ENCODE results near the gene ADGRG3. TPM values are rescaled to one million over a fixed set of nuclear protein-coding genes. Genes with fewer than 3 reads are reported as not detected.

ADGRG3 gene
- total RNA-seq, 1 donor from 2014 or later: 5.8 TPM

DNA sequence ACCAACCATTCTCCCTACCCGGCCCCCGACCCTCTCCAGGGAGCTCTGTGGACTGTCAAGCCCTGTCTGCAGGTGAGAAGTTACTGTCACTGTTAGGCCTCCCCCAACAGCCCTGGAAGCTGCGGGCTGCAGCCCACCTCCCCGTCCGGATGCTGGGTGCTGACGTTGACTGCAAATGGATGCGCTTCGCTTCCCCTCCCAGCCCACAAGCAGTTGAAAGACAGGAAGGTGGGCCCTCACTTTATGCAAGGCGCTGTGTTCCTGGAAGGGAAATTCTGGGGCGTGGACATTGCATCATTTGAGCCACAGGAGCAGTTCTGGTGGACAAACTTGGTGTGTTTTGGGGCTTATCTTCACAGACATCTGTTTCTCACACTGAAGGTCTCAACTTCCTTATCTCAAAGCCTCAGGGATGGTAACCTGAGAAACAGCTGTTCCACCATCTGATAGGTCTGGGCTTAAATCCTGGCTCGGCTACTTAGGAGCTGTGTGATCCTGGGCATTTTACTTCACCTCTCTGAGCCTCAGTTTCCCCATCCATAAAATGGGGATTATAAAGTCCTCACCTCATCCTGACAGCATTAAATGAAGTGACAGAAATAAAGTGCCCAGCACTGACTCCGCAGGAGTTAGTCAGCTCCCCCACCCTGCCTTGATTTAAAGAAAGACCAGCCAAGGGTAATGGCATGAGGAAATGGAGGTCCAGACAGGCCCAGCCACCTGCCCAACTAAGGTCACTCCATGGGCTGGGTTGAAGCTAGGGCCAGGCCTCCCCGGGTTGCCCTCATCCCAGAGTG lies 21.9 kb downstream of the ADGRG3 start:
- TF ChIP-seq CTCF (IDR thresholded peaks at IDR 0.05): no peak
- intact Hi-C loops (cut with DNase I): no loop called here
- Histone ChIP-seq H3K4me3 (no peak overlapping the region), H3K4me1 (no peaks in the 10 kb centered on the region), H3K9me3 (no peaks in the 10 kb centered on the region), H3K27me3 (no peaks in the 10 kb centered on the region), H3K27ac (no peak overlapping the region), H3K36me3 (no peaks in the 10 kb centered on the region)
- ATAC-seq (peak; percentile 25), DNase-seq (no peak)

DNA sequence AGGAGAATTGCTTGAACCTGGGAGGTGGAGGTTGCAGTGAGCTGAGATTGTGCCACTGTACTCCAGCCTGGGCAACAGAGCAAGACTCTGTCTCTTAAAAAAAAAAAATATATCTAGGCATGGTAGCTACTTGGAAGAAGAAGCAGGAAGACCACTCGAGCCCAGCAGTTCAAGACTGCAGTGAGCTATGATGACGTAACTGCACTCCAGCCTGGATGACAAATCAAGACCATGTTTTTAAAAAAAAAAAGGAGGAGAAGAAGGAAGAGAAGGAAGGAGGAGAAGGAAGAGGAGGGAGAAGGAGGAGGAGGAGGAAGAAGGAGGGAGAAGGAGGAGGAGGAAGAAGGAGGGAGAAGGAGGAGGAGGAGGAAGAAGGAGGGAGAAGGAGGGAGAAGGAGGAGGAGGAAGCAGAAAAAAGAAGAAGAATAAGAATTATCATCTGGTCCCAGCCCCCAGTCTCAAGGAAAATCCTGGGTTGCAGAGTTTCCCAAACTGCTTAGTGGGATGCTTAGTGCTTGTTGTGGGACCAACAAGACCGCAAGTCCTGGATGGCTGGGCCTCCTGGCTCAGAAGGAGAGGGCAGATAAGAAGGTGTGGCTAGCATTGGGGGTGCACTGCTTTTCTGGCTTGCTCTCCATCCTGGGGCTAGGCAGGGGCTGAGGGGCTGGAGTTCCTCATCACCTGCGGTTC lies 22.8 kb downstream of the ADGRG3 start:
- DNase-seq: no peak
- Histone ChIP-seq H3K4me3 (no peak overlapping the region), H3K4me1 (no peaks in the 10 kb centered on the region), H3K27ac (no peak overlapping the region), H3K36me3 (no peaks in the 10 kb centered on the region), H3K27me3 (no peaks in the 10 kb centered on the region), H3K9me3 (no peaks in the 10 kb centered on the region)
- intact Hi-C loops (cut with DNase I): no loop called here
- no peak for TF ChIP-seq CTCF (IDR thresholded peaks at IDR 0.05)
- ATAC-seq: no peak

GRCh38 chr16:57692636-57693035 lies 24.5 kb downstream of the ADGRG3 start:
- no peak overlapping the region for H3K4me3 ChIP-seq
- no peak overlapping the region for H3K27ac ChIP-seq
- no peaks in the 10 kb centered on the region for H3K9me3 ChIP-seq
- no peaks in the 10 kb centered on the region for H3K4me1 ChIP-seq
- H3K27me3 ChIP-seq: no peaks in the 10 kb centered on the region
- intact Hi-C loops (cut with DNase I): no loop called here
- TF ChIP-seq CTCF (IDR thresholded peaks at IDR 0.05): no peak
- DNase-seq (no peak), ATAC-seq (no peak)
- no peaks in the 10 kb centered on the region for H3K36me3 ChIP-seq

DNA sequence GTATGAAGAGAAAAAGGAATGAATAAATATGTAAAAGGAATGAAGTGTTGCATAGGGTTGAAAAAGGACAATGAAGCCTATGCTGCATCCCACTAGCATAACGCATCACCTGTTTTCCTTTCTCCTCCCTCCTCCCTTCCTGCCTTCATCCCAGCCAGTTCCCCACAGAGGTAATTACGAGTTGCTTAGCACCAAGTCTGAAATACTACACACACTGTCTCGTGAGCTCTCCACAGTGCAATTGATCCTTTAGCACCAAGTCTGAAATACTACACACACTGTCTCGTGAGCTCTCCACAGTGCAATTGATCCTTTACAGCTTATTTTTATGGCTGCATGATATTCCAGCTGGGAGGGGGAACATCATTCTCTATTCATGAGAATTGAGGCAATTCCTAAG lies 25.4 kb downstream of the ADGRG3 start:
- Histone ChIP-seq H3K9me3 (no peaks in the 10 kb centered on the region), H3K27ac (no peak overlapping the region), H3K4me1 (no peaks in the 10 kb centered on the region), H3K4me3 (no peak overlapping the region), H3K36me3 (no peaks in the 10 kb centered on the region), H3K27me3 (no peaks in the 10 kb centered on the region)
- intact Hi-C loops (cut with DNase I): no loop called here
- no peak for ATAC-seq
- no peak for DNase-seq
- no peak for TF ChIP-seq CTCF (IDR thresholded peaks at IDR 0.05)

DNA sequence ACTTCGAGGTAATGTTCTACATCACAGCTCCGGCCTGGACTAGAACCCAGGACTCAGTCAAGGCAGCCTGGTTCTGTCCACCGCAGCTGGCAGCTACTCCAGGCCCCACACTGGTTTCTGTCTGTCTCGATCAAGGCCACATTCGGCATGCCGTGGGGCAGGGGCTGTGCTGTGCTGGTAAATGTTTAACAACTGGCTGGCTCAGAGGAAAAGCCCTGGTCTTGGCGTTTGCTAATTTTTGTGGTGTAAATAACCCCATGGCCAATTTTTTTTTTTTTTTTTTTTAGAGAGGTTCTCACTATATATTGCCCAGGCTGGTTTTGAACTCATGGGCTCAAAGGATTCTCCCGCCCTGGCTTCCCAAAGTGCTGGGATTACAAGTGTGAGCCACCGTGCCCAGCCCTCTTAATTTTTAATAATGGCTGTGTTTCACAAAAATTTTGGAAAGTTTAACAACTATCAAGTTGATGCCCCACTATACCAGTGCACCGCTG lies 26.2 kb downstream of the ADGRG3 start:
- Histone ChIP-seq H3K27ac (no peak overlapping the region), H3K9me3 (no peaks in the 10 kb centered on the region), H3K27me3 (no peaks in the 10 kb centered on the region), H3K4me3 (no peak overlapping the region), H3K36me3 (no peaks in the 10 kb centered on the region), H3K4me1 (no peaks in the 10 kb centered on the region)
- ATAC-seq: no peak
- no peak for TF ChIP-seq CTCF (IDR thresholded peaks at IDR 0.05)
- no peak for DNase-seq
- intact Hi-C loops (cut with DNase I): no loop called here
